Activated T-helper 2 cell treated with anti-CD3 and anti-CD28 coated beads, Interferon-gamma antibody, Interleukin-2, Interleukin-4, amounts not matched to agents 10 μg/mL and 5 μg/mL and 100 μg/mL, durations not matched to agents 14 hours and 24 hours and 36 hours (primary cell): ENCODE data around the gene BCL6B. TPM values are rescaled to one million over a fixed set of nuclear protein-coding genes. Genes with fewer than 3 reads are reported as not detected.
A peak's percentile ranks its signal among the peaks of the same experiment; 100 is the strongest.

Experiments used
- DNase-seq: peaks from one replicate; pipeline ENCODE4 v3.0.0; 2021; ENCODE audit warnings: low spot score
- H3K27ac Mint-ChIP-seq: one replicate; pipeline ENCODE4 v1.8.0; 2021; ENCODE audit warnings: mixed read lengths
- H3K27me3 Mint-ChIP-seq: one replicate; pipeline ENCODE4 v1.8.0; 2021; ENCODE audit warnings: low read depth, mixed read lengths
- H3K36me3 Mint-ChIP-seq: one replicate; pipeline ENCODE4 v1.8.0; 2021; ENCODE audit warnings: low read depth, mixed read lengths
- H3K4me1 Mint-ChIP-seq: one replicate; pipeline ENCODE4 v1.8.0; 2021; ENCODE audit warnings: low read depth, mixed read lengths
- H3K4me3 Mint-ChIP-seq: one replicate; pipeline ENCODE4 v1.8.0; 2021; ENCODE audit warnings: low read depth, mild to moderate bottlenecking, moderate library complexity, mixed read lengths
- H3K9me3 Mint-ChIP-seq: one replicate; pipeline ENCODE4 v1.8.0; 2021; ENCODE audit warnings: mixed read lengths
- intact Hi-C: fragments of 100-400 bp; cut with micrococcal nuclease; formaldehyde crosslinking; loops from one replicate; pipeline ENCODE4 v1.15.1; 2023
- total RNA-seq: library from RNA; stranded (reverse); gene quantifications from 2 replicates; pipeline ENCODE4 v1.2.3, GENCODE V29; 2022

BCL6B gene
- total RNA-seq, 1 donor from 2014 or later: 0.80 TPM

DNA sequence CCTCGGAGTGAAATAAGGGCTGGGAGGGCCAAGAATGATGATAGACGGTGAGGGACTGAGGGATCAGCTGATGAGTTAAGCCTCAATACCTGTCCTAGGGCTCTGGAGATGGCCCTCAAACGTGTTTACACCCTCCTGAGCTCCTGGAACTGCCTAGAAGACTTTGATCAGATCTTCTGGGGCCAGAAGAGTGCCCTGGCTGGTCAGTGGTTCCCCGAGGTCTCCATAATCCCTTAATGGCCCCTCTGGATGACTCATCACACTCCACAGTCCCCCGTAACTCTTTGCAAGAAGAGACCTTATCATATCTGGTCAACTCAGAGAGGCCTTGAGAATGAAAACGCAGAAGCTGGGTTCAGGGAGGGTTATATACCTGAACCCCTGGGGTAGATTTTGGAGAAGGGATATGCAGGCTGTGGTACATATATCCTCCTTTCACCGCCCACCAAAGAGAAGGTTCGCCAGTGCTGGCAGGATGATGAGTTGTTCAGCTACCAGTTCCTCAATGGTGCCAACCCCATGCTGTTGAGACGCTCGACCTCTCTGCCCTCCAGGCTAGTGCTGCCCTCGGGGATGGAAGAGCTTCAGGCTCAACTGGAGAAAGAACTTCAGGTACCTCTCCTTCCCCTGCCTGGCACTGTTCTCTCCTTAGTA, 23.9 kb upstream of the BCL6B start:
- Mint-ChIP-seq H3K4me1 (peaks cover 1% of the 10 kb centered on the region), H3K9me3 (no peaks in the 10 kb centered on the region), H3K4me3 (no peak overlapping the region), H3K27me3 (no peaks in the 10 kb centered on the region), H3K27ac (no peak overlapping the region), H3K36me3 (peaks cover 42% of the 10 kb centered on the region)
- no peak for DNase-seq
- intact Hi-C loops: no loop called here

DNA sequence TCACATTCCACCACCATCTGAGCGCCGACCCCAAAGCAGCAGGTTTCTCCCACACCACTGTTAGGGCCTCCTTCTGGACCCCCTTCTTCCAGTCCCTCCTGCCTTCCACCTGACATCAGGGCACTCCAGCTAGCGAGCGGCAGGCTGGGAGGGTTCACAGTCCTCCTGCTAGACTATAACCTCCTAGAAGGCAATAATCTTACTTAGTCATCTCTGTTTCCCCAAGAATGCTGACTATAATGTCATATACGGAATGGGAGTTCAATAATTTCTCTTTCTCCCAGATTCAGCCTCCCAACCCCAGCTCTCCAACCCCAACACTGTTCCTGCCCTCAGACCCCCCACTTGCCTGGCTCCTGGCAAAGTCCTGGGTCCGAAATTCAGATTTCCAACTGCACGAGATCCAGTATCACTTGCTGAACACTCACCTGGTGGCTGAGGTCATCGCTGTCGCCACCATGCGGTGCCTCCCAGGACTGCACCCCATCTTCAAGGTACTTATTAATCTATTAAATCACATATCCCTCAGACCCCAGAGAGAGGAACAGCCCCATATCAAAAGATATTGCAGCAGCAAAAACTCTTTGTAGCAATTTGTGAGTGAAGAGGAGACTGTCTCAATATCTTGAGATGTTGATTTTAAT, 21.4 kb upstream of the BCL6B start:
- Mint-ChIP-seq H3K9me3 (no peaks in the 10 kb centered on the region), H3K4me3 (no peak overlapping the region), H3K27me3 (no peaks in the 10 kb centered on the region), H3K27ac (no peak overlapping the region), H3K36me3 (peaks cover 38% of the 10 kb centered on the region), H3K4me1 (peaks cover 1% of the 10 kb centered on the region)
- intact Hi-C loops: loop anchor here (5.0 kb wide), 1 partner anchor 159 kb away; no protein-coding TSS in a partner anchor
- DNase-seq: no peak

DNA sequence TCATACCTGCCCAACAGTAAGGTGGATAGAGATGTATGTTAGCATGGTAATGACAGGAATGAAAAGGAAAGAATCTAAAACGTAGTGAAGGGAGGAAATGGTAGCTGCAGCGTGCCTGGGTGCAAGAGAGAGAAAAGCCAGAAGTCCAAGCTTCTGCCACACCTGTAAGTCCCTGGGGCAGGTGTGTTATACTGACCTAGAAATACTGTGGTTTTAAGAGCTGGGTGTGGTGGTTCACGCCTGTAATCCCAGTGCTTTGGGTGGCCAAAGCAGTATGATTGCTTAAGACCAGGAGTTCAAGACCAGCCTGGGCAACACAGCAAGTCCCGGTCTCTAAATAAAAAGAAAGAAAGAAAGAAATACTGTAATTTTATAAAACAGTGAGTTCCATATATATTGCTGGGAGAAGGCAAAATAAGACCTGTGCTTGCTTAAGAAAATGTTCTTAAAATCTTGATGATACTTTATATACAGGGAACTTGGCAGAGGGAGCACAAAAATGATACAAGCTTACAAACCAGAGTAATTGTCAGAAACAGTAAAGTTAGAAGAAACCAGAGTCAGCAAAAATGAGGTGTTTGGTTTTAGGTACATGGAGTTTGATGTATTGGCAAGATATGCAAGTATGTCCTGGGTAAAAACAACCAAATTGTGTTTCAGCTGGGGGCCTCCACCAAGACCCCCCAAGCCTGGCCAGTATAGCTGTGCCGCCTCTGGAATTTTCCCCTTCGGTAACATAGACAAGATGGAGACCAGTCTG, 20.4 kb upstream of the BCL6B start:
- Mint-ChIP-seq H3K27me3 (no peaks in the 10 kb centered on the region), H3K4me1 (peaks cover 6% of the 10 kb centered on the region), H3K9me3 (no peaks in the 10 kb centered on the region), H3K27ac (no peak overlapping the region), H3K36me3 (peaks cover 37% of the 10 kb centered on the region), H3K4me3 (no peak overlapping the region)
- no peak for DNase-seq
- intact Hi-C loops: loop anchor here (5.0 kb wide), 1 partner anchor 160 kb away; no protein-coding TSS in a partner anchor

DNA sequence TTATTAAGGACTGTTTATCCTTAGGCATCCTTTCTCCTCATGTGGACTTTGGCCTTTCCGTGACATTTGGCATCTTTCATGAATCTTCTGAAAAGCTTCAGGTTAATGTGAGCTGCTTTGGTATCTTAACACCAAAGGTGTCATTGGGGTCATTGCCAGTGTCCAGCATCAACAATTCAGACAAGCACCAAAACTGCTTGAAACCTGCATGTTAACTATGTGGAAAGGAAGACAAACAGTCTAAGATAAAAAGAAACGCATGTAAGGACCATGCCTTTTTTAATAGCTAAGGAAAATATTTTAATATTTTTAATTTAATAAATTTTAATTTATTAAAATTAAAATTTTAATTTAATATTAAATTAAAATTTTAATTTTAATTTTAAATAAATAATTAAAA, 19.1 kb upstream of the BCL6B start:
- H3K27ac Mint-ChIP-seq: no peak overlapping the region

DNA sequence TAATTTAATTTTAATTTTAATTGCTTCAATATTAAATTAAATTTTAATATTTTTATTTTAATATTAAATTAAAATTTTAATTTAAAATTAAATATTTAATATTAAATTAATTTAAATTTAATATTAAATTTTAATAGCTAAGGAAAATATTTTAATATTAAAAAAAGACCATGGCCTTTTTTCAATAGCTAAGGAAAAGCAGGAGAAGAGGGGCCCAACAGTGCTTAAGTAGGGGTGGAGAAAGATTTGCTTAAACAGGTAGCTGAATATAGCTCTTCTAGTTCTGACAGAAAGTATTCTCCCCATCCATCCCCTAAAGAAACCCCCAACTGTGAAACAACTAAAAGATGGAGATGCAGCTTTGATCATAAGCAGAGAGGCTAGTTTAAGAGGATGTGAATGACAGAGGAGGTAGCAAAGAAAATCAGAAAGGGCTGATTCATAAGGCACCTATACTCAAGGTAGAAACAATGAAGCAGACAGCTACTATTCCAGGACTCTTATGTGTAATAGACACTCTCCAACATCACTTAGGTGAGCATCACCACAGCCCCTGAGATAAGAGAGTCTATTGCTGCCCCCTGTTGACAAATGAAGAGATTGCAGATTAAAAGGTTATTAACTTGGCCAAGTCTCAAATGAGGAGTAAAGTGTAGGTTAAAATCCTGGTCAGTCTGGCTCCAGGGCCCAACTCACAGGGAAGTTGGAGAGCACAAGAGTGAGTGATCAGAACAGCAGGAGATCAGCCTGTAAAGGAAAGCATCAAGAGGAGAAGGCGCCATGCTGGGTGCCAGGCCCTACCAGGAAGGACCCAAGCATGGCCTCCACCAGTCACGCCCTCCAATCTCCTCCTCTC, 18.2 kb upstream of the BCL6B start:
- peak; percentile 32 for DNase-seq
- no peak overlapping the region for H3K4me3 Mint-ChIP-seq
- no peak overlapping the region for H3K27ac Mint-ChIP-seq
- intact Hi-C loops: loop anchor here (1.0 to 5.0 kb wide), 2 partner anchors 91 to 162 kb away; no protein-coding TSS in a partner anchor
- H3K36me3 Mint-ChIP-seq: peaks cover 33% of the 10 kb centered on the region
- H3K4me1 Mint-ChIP-seq: peaks cover 12% of the 10 kb centered on the region
- H3K9me3 Mint-ChIP-seq: no peaks in the 10 kb centered on the region
- H3K27me3 Mint-ChIP-seq: no peaks in the 10 kb centered on the region

More for the DNA sequence above, 19.1 kb upstream of the BCL6B start:
- H3K4me3 Mint-ChIP-seq: no peak overlapping the region
- H3K27me3 Mint-ChIP-seq: no peaks in the 10 kb centered on the region
- no peak for DNase-seq
- intact Hi-C loops: loop anchor here (5.0 kb wide), 1 partner anchor 161 kb away; no protein-coding TSS in a partner anchor
- no peaks in the 10 kb centered on the region for H3K9me3 Mint-ChIP-seq
- peaks cover 6% of the 10 kb centered on the region for H3K4me1 Mint-ChIP-seq
- peaks cover 33% of the 10 kb centered on the region for H3K36me3 Mint-ChIP-seq

DNA sequence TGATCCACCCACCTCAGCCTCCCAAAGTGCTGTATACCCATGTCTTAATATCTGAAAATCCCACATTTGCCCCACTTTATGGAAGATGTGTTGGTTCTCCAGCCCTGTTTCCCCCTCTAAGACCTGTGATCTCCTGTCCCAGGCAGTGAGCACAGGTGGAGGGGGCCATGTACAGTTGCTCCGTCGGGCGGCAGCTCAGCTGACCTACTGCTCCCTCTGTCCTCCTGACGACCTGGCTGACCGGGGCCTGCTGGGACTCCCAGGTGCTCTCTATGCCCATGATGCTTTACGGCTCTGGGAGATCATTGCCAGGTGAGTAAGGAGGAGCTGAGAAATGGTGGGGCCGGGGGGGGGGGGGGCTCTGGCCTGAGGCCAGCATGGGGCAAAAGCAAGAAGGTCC, 17.1 kb upstream of the BCL6B start:
- Mint-ChIP-seq H3K36me3 (peaks cover 34% of the 10 kb centered on the region), H3K27ac (no peak overlapping the region), H3K4me1 (peaks cover 20% of the 10 kb centered on the region), H3K27me3 (no peaks in the 10 kb centered on the region), H3K9me3 (no peaks in the 10 kb centered on the region), H3K4me3 (no peak overlapping the region)
- intact Hi-C loops: loop anchor here (1.0 kb wide), 1 partner anchor 92 kb away; no protein-coding TSS in a partner anchor
- no peak for DNase-seq

DNA sequence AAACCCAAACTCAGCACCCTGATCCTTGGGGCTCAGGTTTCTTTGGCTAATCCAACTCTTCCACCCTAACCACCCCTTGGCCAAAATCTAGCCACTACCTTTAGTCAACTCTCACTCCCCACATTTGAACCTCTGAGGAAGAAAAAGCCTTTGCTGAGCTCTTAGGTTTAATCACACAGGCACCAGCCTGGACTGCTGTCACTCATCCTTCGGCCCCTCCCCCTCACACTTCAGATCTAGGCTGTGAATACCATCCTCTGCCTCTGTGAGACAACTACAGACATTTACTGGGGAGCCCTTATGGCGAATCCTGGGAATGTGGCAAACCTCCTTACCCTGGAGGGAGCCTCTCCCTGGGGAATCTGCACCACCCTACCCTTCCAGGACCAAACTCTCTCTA, 15.7 kb upstream of the BCL6B start:
- DNase-seq: no peak
- Mint-ChIP-seq H3K4me1 (peaks cover 29% of the 10 kb centered on the region), H3K27ac (no peak overlapping the region), H3K9me3 (no peaks in the 10 kb centered on the region), H3K4me3 (no peak overlapping the region), H3K27me3 (no peaks in the 10 kb centered on the region), H3K36me3 (peaks cover 23% of the 10 kb centered on the region)
- intact Hi-C loops: no loop called here

DNA sequence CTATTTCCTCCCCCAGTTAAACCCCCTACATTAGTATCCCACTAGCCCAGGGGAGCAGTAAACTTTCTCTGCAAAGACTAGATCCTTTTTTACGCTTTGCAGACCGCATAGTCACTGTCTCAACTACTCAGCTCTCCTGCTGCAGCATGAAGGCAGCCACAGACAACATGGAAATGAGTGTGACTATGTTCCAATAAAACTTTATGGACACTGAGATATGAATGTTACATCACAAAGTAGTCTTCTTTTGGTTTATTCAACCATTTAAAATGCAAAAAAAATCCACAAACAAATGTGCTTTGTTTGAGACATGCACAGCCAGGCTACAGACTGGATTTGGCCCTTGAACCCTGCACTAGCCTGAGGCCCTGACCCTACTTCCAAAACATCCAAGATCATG, 12.3 kb upstream of the BCL6B start:
- H3K27me3 Mint-ChIP-seq: no peaks in the 10 kb centered on the region
- H3K4me3 Mint-ChIP-seq: peak overlapping the region; percentile 96
- no peaks in the 10 kb centered on the region for H3K9me3 Mint-ChIP-seq
- H3K27ac Mint-ChIP-seq: peak overlapping the region; percentile 19
- no peak for DNase-seq
- intact Hi-C loops: no loop called here
- H3K36me3 Mint-ChIP-seq: peaks cover 36% of the 10 kb centered on the region
- H3K4me1 Mint-ChIP-seq: peaks cover 38% of the 10 kb centered on the region

DNA sequence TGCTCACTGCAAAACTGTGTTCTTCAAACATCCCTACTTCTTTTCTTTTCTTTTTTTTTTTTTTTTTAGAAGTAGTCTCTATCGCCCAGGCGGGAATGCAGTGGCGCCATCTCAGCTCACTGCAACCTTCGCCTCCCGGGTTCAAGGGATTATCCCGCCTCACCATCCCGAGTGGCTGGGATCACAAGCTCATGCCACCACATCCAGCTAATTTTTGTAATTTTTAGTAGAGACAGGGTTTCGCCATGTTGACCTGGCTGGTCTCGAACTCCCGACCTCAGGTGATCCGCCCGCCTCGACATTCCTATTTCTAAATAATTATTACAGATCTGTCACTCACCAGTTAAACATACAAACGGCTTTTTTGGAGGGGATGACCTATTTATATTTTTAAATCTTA, 11.4 kb upstream of the BCL6B start:
- peaks cover 47% of the 10 kb centered on the region for H3K4me1 Mint-ChIP-seq
- H3K4me3 Mint-ChIP-seq: peak overlapping the region; percentile 96
- H3K27ac Mint-ChIP-seq: no peak overlapping the region
- intact Hi-C loops: no loop called here
- no peaks in the 10 kb centered on the region for H3K27me3 Mint-ChIP-seq
- no peaks in the 10 kb centered on the region for H3K9me3 Mint-ChIP-seq
- no peak for DNase-seq
- peaks cover 43% of the 10 kb centered on the region for H3K36me3 Mint-ChIP-seq

DNA sequence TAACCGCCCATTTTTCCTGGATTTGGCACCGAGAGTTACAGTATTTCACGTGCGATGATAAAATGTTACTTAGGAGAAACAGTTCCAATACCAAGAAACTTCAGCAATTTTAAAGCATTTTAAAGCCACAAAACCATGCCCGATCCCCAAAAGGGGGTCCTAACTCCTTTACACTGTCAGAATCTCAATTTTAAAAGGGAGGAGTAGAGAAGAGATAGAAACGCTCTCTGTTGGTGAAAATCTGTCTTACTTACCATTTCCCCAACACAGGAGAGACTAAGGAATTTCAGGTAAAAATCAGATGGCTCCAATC, 11.0 kb upstream of the BCL6B start:
- peaks cover 52% of the 10 kb centered on the region for H3K4me1 Mint-ChIP-seq
- H3K36me3 Mint-ChIP-seq: peaks cover 48% of the 10 kb centered on the region
- no peak for DNase-seq

DNA sequence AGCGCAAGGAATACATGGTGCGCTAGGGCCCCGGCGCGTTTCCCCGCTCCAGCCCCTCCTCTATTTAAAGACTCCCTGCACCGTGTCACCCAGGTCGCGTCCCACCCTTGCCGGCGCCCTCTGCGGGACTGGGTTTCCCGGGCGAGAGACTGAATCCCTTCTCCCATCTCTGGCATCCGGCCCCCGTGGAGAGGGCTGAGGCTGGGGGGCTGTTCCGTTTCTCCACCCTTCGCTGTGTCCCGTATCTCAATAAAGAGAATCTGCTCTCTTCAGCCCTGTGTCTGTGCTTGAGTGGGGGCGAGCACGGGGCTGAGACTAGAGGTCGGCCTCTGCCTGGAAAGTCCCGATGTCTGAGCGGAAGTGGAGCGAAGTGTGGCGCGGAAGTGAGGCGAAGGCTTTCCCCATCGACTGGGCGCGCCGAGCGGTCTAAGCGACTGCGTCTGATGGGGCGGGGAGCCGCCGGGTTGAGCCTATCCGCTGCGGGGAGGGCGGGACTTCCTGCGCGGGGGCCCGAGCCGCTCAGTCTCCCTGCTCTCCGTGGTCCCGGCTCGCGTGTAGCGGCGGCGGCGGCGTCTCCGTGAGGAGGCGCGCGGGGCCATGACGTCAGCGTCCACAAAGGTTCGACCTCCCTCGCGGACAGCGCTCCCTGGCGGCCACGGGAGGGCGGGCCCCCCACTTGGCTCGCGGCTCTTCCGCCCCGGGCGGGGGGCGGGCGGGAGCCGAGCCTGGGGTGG, 8.4 kb upstream of the BCL6B start:
- peak; percentile 98 for DNase-seq
- peak overlapping the region; percentile 96 for H3K4me3 Mint-ChIP-seq
- peak overlapping the region; percentile 99 for H3K27ac Mint-ChIP-seq
- H3K27me3 Mint-ChIP-seq: no peaks in the 10 kb centered on the region
- peaks cover 47% of the 10 kb centered on the region for H3K36me3 Mint-ChIP-seq
- H3K4me1 Mint-ChIP-seq: peaks cover 58% of the 10 kb centered on the region
- H3K9me3 Mint-ChIP-seq: no peaks in the 10 kb centered on the region
- intact Hi-C loops: loop anchor here (1.0 to 2.0 kb wide), 2 partner anchors 21 to 364 kb away; partner anchors contain the start of genes C17orf100 and MED31

More for the DNA sequence above, 11.0 kb upstream of the BCL6B start:
- intact Hi-C loops: no loop called here
- Mint-ChIP-seq H3K27ac (peak overlapping the region; percentile 99), H3K4me3 (peak overlapping the region; percentile 96), H3K9me3 (no peaks in the 10 kb centered on the region), H3K27me3 (no peaks in the 10 kb centered on the region)
